Right lung (tissue), 5 donors: ENCODE results near the gene TBC1D8. TPM values are rescaled to one million over a fixed set of nuclear protein-coding genes. Genes with fewer than 3 reads are reported as not detected.

Source experiments
- DNase-seq, 2 donors: peaks; one replicate each; pipeline ENCODE4 v3.0.0-alpha.2; 2013
- polyA plus RNA-seq, 5 donors: library from polyadenylated mRNA; unstranded; fragments of 120-200 nt; gene quantifications; one replicate each; pipeline versions ENCODE4 v1.2.1 to v1.2.3, GENCODE V29; 2013; ENCODE audit warnings: inconsistent platforms in 1 of 5, low replicate concordance in 1 of 5; ENCODE audit not compliant: insufficient read length in 5 of 5, insufficient read depth in 1 of 5

Gene TBC1D8
- polyA plus RNA-seq, 5 donors = 24.8 to 34.6 (median 27.4) TPM

DNA sequence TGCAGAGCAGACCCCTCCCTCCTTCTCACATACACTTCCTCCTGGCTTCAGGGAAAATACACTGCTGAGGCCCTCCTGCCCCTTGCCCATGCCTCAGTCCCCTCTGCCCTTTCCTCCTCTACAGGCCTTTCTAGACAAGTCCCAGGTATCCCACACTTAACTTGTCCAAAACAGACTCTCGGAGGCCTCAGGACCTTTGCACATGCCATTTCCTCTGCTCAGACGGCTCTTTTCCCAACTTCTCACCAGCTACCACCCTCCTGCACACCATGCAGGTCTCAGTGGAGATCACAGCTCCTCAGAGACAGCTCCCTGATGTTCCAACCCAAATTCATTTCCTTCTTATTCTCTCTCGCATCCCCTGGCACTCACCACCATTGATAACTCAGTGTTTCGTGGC, 11.7 kb downstream of the TBC1D8 start:
- no peak for DNase-seq

DNA sequence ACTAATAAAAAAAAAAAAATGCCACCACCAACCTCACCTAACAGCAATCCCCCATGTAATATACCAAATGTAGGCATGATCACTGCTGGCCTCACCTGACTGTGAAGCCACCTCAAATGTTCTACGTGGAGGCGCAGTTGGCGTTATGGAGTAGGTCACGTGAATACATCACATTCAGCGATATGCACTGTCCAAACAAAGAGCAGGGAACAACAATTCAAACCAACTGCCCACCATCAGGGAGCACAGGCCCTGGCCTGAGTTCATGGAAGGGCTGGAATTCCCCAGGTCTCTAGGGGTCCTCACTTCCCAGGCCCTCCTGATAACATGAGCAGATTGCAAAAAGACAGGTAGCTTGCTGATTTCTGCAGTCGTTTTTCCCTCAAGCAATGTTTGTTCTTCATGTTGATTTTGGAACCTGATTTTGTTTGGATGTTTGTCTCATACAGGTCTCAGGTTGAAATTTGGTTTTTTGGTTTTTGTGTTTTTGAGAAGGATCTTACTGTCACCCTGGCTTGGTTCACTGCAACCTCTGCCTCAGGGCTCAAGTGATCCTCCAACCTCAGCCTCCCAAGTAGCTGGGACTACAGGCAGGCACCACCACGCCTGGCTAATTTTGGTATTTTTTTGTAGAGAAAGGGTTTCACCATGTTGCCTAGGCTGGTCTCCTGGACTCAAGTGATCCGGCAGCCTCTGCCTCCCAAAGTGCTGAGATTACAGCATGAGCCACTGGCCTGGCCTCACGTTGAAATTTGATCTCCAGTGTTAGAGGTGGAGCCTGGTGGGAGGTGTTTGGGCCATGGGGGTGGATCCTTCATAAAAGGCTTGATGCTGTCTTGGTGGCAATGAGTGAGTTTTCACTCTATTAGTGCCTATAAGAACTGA, 15.5 kb downstream of the TBC1D8 start:
- no peak for DNase-seq

DNA sequence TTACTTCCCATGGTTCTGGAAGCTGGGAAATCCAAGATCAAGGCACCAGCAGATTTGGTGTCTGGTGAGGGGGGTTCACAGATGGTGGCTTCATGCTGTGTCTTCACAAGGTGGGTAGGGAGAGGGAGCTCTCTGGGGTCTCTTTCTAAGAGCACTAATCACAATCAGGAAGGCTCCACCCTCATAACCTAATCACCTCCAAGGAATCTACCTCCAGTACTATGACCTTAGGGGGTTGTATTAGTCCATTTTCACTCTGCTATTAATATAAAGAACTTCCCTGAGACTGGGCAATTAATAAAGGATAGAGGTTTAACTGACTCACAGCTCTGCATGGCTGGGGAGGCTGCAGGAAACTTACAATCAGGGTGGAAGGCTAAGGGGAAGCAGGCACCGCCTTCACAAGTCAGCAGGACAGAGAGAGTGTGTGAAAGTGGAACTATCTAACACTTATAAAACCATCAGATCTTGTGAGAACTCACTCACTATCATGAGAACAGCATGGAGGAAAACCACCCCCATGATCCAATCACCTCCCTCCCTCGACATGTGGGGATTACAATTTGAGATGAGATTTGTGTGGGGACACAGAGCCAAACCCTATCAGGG, 17.6 kb downstream of the TBC1D8 start:
- DNase-seq = no peak

DNA sequence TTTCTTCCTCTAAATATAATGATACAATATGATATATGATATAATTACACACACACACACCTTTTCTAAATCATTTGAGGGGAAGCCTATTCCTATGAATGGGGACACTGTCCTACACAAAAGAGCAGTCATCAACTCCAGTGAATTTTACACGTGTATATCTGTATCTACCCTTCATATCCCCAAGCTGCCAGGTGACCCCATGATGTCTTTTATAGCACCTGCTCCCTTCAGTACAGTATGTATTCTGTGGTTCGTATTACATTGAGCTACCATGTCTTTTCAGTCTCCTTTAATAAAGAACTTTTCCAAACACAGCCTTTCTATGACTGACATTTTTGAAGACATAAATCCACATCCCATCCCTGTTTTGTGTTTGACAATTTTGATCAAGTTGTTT, 19.0 kb downstream of the TBC1D8 start:
- DNase-seq = no peak

DNA sequence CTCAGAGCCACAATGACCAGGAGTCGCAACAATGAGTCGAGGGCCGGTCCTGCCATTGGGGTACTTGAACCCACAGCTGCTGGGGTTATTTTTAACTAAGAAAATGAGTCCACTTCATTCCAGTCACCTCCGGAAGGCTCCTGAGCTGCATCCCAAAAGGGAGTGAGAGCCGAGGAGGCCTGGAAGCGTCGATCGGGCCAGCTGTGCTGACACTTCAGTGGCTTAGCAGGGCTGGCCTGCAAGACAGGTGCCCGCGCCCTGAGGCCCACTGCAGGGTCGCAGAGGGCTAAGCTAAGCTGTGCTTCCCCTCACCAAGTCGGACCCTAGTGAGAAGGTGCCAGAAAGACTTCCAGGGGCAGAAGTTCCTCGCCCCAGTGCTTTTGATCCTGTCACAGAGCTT, 21.1 kb downstream of the TBC1D8 start:
- DNase-seq = no peak

DNA sequence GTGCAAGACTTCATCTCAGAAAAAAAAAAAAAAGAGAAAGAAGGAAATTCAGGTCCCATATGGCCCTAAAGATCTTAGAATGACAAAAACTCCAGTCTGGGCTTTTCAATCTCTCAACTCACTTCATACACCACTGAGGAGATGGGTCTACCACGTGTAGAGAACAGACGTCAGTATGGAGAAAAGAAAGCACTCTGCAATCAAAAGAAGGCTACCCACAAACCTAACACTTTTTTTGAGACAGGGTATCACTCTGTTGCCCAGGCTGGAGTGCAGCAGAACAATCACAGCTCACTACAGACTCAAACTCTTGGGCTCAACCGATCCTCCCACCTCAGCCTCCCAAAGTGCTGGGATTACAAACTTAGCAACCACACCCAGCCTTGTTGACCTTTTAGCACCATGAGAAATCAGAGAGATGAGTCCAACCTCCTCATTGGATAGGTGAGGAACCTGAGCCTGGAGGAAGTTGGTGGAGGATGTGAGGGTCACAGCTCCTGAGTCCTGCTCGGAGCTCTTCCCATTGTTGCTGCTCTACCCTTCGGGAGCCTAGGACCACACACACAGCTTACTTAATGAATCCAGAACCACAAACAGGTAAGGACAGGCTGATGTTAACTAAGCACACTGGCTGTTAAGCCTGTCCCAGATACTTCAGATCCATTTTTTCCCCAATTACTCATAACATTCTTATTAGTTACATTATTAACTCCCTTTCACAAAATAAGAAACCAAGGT, 23.7 kb downstream of the TBC1D8 start:
- DNase-seq = no peak

DNA sequence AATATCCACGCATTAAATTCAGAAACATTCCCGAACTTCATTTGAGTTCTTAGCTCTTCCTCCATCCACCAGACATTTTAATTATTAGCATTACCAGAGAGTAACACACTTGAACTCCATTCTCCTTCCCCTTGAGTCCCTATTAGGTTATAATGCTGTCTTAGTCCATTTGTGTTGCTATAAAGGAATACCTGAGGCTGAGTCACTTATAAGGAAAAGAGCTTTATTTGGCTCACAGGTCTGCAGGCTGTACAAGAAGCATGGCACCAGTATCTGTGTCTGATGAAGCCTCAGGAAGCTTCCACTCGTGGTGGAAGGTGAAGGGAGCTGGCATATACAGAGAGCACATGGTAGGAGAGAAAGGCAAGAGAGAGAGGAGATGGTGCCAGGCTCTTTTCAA, 25.4 kb downstream of the TBC1D8 start:
- no peak for DNase-seq

DNA sequence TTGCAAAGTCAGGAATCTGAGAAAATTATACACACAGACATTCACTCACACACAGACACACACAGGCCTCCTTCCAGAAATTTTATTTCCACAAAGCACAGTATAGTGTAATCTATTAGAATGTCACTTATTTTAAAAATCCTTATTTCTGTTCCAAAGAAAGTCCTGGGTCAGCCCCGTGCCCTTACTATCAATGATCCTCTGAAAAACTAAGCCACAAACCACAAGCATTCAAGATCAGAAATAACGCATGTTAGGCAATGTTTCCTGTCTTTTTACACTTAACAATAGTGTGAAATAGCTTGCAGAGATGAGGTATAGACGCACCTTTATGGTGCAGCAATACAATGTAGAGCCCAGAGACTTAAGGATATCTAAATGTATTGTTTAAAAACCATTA, 25.8 kb downstream of the TBC1D8 start:
- DNase-seq = no peak

DNA sequence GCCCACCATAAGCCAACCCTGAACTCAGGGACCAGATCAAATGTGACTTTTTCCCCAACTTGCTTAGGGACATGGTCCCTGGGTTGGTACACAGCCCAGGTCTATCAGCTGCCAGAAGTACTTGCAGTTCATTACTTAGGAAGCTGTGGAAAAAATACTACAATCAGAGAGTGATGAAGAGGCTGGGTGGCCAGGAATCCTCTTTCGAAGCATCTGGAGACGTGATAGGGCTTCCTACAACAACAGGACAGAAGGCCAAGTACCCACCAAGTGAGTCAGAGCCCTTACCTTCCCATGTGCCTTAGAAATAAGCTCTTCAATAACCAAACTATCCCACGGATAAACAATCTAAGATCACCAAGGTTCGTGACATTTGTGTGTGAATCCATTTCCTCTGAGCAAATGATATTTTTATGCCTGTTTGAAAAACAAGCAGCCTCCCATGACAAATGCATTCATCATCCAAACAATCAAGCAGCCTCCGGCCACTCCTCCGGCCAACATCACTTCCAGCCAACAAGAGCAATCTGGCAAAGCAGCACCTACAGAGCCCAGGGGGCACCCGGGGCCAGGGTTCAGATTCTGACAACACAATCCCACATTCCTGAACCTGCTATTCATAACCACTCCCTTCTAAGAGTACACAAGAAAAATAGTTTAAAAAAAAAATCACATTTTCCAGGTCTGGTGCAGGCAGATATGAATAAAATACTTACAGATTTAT, 26.4 kb downstream of the TBC1D8 start:
- no peak for DNase-seq

DNA sequence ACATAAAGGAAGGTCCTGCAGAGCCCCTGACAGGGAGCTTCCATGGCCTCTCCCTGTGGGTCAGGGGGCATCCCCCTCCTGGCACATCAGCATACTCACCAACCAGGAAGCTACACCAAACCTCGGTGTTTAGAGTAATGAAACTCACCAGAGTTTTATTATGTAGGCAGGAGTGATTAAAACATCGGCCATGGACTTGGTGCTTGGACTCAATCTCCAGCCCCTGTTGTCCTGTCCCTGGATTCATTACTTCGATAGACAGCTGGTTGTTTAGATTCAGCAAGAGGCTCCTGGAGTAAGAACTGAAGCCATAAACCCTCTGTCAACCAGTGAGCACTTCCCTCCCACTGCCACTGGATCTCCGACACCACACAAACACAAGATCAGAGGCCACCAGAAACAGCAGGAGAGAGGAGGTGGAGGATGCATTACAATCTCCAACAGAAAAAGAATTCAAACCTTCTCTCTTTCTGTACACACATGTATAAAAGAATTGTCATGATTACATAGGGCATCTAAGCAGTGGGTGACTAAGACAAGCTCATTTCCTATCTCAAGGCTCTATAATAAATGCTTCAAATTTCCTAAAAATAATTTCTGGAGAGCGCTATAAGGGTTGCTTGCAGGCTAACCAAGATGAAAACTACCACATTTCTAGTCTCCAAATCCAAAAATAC, 27.2 kb downstream of the TBC1D8 start:
- DNase-seq = no peak

DNA sequence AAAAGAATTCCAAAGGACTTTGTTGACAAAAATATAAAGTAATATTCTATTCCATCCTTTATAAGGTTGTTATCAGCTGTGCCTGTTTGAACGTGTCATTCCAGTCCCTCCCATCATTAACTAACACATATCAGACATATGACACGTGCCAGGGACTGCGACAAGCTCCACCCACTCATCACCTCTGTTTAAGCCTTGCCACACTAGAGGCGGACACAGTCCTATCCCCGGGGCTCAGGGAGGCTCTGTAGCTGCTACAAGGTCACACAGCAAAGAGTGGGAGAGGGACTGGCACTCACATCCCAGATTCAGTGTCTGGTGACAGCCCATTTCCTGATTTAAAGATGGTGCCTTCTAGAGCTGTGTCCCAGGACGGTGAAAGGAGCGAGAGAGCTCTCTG, 30.0 kb downstream of the TBC1D8 start:
- DNase-seq = no peak

DNA sequence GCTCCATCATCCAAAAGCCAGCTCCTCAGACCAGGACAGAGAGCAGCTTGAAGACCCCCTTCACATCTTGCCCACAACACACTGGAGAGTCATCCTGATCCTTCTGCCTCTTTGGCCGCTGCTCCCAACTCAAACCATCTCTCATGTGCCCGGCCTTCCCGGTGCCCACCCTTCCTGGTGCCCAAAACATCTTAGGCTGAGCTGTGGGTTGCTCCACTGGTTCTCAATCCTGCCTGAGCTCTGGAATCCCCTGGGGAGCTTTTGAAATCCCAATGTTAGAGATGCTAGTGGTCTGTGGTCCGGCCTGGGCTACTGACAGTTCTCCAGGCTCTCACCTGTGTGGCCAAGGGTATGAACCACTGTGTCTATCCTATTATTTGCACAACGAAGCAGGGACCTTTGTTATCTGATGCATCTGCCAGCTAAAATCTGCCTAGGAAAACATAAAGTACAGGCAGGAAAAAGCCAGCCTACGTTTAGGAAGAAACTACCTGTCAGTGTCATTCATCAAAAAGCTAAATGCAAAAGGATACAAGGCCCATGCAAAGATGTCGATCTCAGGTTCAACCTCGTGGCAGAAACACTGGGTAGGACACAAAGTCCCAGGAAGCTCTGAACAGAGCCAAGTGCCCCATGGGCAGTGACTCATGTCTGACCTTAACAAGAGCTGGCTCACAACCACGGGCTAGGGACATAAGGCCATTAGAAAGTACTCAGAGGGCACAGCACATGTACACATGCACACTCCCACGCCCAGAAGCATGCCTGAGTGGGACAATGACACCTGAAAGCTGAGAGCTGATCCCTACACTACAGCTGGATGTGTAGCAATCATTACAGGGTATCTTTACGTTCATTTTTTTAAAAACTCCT, 30.8 kb downstream of the TBC1D8 start:
- DNase-seq = no peak

DNA sequence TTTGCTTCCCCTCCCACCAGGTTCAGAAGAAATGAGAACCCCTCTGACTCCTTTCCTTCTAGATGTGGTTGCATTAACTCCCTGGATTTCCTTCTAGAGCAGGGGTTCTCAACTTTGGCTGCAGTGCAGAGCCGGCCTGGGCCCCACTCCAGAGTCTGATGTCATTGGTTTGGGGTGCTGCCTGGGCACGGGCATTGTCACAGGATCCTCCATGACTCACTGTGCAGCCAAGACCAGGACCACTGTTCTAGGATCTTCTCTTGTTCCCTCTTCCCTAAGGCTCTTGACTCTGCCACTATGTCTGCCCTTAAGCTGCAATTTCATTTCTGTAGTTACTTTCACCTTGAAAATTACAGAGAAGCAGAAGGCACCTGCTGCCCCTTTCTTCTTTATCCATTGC, 31.8 kb downstream of the TBC1D8 start:
- no peak for DNase-seq

DNA sequence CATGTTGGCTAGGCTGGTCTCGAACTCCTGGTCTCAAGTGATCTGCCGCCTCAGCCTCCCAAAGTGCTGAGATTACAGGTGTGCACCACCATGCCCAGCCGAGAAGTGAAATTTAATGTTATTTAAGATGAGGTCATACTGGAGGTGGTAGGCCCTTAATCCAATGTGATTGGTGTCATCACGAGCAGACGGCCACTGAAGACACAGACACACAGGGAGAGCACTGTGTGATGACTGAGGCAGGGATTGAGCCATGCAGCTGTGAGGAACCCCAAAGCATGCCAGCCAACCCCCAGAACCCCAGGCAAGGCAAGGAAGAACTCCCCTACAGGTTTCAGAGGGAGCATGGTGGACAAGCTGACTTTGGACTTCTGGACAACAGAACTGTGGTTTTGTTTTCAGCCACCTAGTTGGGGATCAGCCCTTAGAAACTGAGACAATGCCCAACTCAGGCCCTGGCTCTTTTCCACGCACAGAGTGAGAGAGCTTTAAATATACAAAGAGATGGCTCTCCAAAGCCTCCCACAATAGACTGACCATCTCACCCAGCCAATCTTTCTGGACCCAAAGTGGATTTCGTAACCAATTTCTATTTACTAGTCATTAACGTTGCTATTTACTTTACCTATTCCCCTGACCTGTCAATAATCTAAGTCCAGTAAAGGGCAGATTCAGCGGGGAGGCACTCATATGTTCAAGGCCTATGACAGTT, 34.2 kb downstream of the TBC1D8 start:
- DNase-seq = no peak

DNA sequence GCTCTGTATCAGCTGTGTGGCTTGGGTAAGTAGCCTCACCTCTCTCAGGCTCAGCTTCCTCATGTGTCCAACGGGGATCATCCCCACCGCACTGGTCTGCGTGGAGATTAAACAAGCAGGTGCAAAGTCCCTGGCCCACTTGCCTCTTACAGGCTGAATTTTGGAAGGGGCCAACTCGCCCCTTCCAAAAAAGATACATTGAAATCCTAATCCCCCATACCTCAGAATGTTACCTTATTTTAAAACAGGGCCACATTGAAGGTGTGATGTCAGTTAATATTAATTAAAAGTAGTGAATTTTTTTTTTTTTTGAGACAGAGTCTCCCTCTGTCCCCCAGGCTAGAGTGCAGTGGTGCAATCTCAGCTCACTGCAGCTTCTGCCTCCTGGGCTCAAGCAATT, 34.8 kb downstream of the TBC1D8 start:
- no peak for DNase-seq

DNA sequence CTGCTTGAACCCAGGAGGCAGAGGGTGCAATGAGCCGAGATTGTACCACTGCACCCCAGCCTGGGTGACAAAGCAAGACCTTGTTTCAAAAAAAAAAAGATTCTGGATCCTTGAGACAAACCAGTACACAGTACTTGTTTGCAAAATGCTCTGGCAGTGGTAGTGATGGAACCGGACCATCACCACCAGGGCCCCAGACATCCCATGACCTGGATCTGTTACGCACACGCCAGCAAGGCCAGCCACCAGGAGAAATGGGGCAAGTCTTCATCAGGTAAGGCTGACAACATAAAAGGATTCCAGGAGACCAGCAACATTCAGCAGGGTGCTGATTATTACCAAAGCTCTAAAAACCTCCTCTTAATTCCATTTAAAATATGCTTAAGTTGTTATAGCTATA, 35.5 kb downstream of the TBC1D8 start:
- DNase-seq = no peak

DNA sequence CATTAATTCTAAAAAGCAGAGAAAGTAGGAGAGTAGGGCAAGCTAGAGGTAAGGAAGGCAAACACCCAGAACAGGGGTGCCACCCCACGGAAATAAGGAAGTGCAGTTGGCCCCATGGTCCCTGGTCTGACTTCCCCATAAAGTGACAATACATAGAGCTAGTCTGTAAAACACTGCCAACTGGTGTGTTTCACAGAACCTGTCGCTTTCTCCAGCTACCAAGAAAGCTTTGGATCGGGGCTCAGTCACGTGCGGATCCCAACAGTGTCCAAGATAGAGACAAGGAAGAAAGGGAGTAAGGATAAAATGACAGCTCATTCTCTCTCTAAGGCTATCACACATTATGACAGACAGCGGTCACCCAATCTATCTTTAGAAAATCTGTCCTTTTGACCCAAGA, 36.4 kb downstream of the TBC1D8 start:
- no peak for DNase-seq

DNA sequence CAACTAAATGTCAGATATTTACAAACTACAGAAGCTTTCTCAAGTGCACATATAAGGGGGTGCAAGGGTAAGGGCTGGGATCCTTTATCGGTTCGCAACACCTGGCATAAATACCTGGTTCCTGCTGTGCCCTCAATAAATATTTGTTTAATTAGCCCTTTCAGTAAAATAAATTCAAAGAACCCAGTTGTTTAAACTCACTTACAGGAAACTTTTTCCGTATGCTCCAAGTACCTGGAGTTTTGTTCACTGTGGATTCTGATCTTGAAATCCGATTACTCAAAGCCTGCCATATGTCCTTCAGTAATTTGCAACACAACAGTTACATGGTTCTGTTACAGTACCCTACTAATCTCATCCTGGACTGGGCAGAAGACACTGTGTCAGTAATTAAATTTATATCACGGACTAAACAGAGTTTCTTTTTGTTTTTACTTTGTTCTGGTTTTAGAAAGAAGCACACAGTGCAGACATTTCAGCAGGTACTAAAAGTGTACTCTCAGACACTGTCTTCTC, 36.9 kb downstream of the TBC1D8 start:
- DNase-seq = no peak

DNA sequence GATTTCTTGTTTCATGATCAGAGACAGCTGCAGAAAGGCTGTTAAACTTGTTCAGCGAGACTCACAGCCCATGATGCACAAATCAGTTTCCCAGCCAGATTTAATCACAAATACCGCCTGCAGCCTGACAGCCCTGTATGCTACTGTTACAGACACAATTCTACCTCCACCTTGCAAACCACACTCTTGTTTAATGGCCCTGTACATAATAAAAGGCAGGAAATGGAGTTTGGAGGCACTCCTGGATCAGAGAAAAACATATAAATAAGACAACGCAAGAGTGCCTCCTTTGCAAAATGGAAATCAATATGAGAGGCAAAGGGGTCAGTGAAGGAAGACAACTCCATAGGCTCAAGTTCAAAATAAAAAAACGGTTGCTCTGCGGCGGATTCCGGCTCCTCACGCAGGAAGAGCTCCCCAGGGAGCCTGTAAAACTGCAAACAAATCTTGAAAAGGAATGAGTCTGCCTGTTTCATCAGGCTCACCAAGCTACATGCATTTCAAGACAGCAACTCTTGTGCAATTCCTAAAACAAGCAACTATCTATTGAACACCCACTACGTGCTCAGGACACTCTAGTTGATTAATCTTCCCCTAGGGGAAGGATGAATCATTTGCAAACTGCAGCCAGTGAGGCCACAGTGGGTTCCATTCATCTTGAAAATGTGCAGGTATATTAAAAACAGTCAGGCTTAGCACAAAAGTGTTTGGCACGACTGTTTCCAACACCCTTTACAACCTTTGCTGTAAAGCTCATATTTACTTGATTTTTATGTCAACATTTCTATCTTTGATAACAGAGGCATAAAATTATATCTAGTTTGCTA, 37.5 kb downstream of the TBC1D8 start:
- DNase-seq = no peak
